ENCODE measurements around the gene MAP6D1. TPM values are rescaled to one million over a fixed set of nuclear protein-coding genes. Genes with fewer than 3 reads are reported as not detected.

Gene MAP6D1
- total RNA-seq, 1 experiment from 2014 or later: 2.9 TPM

DNA sequence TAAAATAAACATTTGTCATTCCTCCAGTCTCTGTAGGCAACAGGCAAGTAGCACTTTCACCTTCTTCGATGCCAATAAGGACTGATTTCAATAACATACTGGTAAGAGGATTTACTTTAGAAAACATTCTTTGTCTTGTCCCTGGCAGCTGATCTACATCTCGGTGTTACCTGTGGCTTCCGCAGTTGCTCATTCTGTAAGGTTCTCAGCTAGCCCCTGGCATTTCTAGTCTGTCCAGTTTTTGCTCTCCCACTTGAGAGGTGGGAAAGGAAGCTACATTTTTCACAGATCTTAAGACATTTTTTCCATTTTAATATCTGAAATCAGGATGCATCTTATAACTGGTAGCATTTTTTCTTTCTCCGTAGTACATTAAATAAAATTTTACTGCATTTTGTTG is 19.7 kb upstream of the MAP6D1 start:
- Histone ChIP-seq H3K36me3 (ENCODE audit: control insufficient read depth, insufficient read depth, low read length) (peaks cover 2% of the 10 kb centered on the region; the same call in 1 of the 2 replicates), H3K4me1 (peaks cover 17% of the 10 kb centered on the region), H3K9me3 (no peaks in the 10 kb centered on the region), H3K27me3 (replicated peaks; ENCODE audit: control insufficient read depth, insufficient read depth, low read length) (no peaks in the 10 kb centered on the region), H3K4me3 (ENCODE audit: low read depth, low read length) (no peak overlapping the region)
- no peaks in the 10 kb centered on the region for H3K27me3 Mint-ChIP-seq (ENCODE audit: insufficient read depth, unreplicated experiment)
- H3K36me3 Mint-ChIP-seq (ENCODE audit: insufficient read depth, unreplicated experiment): peaks cover 58% of the 10 kb centered on the region
- H3K9me3 Mint-ChIP-seq (ENCODE audit: unreplicated experiment): no peaks in the 10 kb centered on the region
- intact Hi-C loops (cut with micrococcal nuclease; ENCODE audit: unreplicated experiment): no loop called here
- TF ChIP-seq, protein P1, sequence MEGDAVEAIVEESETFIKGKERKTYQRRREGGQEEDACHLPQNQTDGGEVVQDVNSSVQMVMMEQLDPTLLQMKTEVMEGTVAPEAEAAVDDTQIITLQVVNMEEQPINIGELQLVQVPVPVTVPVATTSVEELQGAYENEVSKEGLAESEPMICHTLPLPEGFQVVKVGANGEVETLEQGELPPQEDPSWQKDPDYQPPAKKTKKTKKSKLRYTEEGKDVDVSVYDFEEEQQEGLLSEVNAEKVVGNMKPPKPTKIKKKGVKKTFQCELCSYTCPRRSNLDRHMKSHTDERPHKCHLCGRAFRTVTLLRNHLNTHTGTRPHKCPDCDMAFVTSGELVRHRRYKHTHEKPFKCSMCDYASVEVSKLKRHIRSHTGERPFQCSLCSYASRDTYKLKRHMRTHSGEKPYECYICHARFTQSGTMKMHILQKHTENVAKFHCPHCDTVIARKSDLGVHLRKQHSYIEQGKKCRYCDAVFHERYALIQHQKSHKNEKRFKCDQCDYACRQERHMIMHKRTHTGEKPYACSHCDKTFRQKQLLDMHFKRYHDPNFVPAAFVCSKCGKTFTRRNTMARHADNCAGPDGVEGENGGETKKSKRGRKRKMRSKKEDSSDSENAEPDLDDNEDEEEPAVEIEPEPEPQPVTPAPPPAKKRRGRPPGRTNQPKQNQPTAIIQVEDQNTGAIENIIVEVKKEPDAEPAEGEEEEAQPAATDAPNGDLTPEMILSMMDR (IDR thresholded peaks at IDR 0.05; ENCODE audit: insufficient read depth in 1 of 2, low read depth in 1 of 2, low read length in 1 of 2, severe bottlenecking in 1 of 2, unreplicated experiment in 1 of 2): no peak
- POLR2A ChIA-PET: no interaction called here
- H3K27ac Mint-ChIP-seq (ENCODE audit: unreplicated experiment): peak overlapping the region; percentile 38
- peaks cover 12% of the 10 kb centered on the region for H3K4me1 Mint-ChIP-seq (ENCODE audit: low read depth, unreplicated experiment)
- CTCF ChIA-PET: no interaction called here
- H3K4me3 Mint-ChIP-seq (ENCODE audit: unreplicated experiment): peak overlapping the region; percentile 7
- no TSS peak for BruUV-seq (replicated peaks)
- DNase-seq: no peak

GRCh38 chr3:183844606-183845005 is 19.2 kb upstream of the MAP6D1 start:
- POLR2A ChIA-PET: no interaction called here
- H3K9me3 ChIP-seq: no peaks in the 10 kb centered on the region
- Mint-ChIP-seq H3K27ac (ENCODE audit: unreplicated experiment) (no peak overlapping the region), H3K27me3 (ENCODE audit: insufficient read depth, unreplicated experiment) (no peaks in the 10 kb centered on the region), H3K9me3 (ENCODE audit: unreplicated experiment) (no peaks in the 10 kb centered on the region), H3K4me1 (ENCODE audit: low read depth, unreplicated experiment) (peaks cover 12% of the 10 kb centered on the region), H3K4me3 (ENCODE audit: unreplicated experiment) (no peak overlapping the region), H3K36me3 (ENCODE audit: insufficient read depth, unreplicated experiment) (peaks cover 56% of the 10 kb centered on the region)
- no peak for DNase-seq
- peaks cover 17% of the 10 kb centered on the region for H3K4me1 ChIP-seq
- TF ChIP-seq, protein P1 (IDR thresholded peaks at IDR 0.05; ENCODE audit: insufficient read depth in 1 of 2, low read depth in 1 of 2, low read length in 1 of 2, severe bottlenecking in 1 of 2, unreplicated experiment in 1 of 2): no peak
- no peak overlapping the region for H3K4me3 ChIP-seq (ENCODE audit: low read depth, low read length)
- peaks cover 2% of the 10 kb centered on the region; the same call in 1 of the 2 replicates for H3K36me3 ChIP-seq (ENCODE audit: control insufficient read depth, insufficient read depth, low read length)
- no peaks in the 10 kb centered on the region for H3K27me3 ChIP-seq (replicated peaks; ENCODE audit: control insufficient read depth, insufficient read depth, low read length)
- BruUV-seq (replicated peaks): no TSS peak
- intact Hi-C loops (cut with micrococcal nuclease; ENCODE audit: unreplicated experiment): no loop called here
- CTCF ChIA-PET: no interaction called here

GRCh38 chr3:183839751-183840150 is 14.4 kb upstream of the MAP6D1 start:
- Mint-ChIP-seq H3K9me3 (ENCODE audit: unreplicated experiment) (no peaks in the 10 kb centered on the region), H3K27ac (ENCODE audit: unreplicated experiment) (no peak overlapping the region), H3K4me1 (ENCODE audit: low read depth, unreplicated experiment) (no peaks in the 10 kb centered on the region), H3K4me3 (ENCODE audit: unreplicated experiment) (no peak overlapping the region), H3K36me3 (ENCODE audit: insufficient read depth, unreplicated experiment) (peaks cover 44% of the 10 kb centered on the region), H3K27me3 (ENCODE audit: insufficient read depth, unreplicated experiment) (no peaks in the 10 kb centered on the region)
- no peak for DNase-seq
- Histone ChIP-seq H3K36me3 (ENCODE audit: control insufficient read depth, insufficient read depth, low read length) (no peaks in the 10 kb centered on the region; the same call in 1 of the 2 replicates), H3K9me3 (no peaks in the 10 kb centered on the region), H3K4me1 (peaks cover 3% of the 10 kb centered on the region), H3K4me3 (ENCODE audit: low read depth, low read length) (no peak overlapping the region), H3K27me3 (replicated peaks; ENCODE audit: control insufficient read depth, insufficient read depth, low read length) (no peaks in the 10 kb centered on the region)
- intact Hi-C loops (cut with micrococcal nuclease; ENCODE audit: unreplicated experiment): no loop called here
- POLR2A ChIA-PET: no interaction called here
- CTCF ChIA-PET: no interaction called here
- BruUV-seq (replicated peaks): no TSS peak
- TF ChIP-seq, protein P1 (IDR thresholded peaks at IDR 0.05; ENCODE audit: insufficient read depth in 1 of 2, low read depth in 1 of 2, low read length in 1 of 2, severe bottlenecking in 1 of 2, unreplicated experiment in 1 of 2): no peak
